Measurements from ENCODE around the gene SURF1. TPM values are rescaled to one million over a fixed set of nuclear protein-coding genes. Genes with fewer than 3 reads are reported as not detected.

Gene SURF1
- total and polyA plus RNA-seq, 10 of the 15 experiments (the other 5 are each of a cell fraction or from before 2014, with no cell fraction given): 17.9 to 46.4 (median 29.6) TPM

DNA sequence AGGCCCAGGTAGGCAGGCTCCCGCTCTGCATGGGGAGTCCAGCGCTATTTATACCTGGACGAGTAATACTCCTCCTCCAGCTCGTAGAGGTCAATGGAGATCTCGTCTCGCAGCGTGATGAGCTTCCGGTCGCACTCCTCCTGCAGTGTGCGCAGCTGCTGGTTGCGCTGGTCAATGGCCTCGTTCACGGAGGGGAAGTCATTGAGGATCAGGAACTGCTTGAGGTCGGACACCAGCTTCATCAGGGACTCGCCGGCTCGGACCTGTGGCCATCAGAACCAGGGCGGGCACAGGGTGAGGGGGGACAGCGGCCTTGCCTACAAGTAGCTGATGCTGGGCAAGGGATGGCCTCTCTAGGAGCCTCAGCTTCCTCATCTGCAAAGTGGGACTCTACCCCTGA lies 12.2 kb downstream of the SURF1 start:
- Histone ChIP-seq H3K4me2 (ENCODE audit: control insufficient read depth, insufficient read depth) (no peak overlapping the region), H3K36me3 (ENCODE audit: control insufficient read depth in 2 of 2, insufficient read depth in 2 of 2, low read length in 1 of 2) (peaks cover 14 to 23% of the 10 kb centered on the region in 2 experiments), H3K79me2 (ENCODE audit: control insufficient read depth, insufficient read depth, low read length) (peaks cover 30% of the 10 kb centered on the region), H3K9ac (ENCODE audit: control insufficient read depth, insufficient read depth, low read length) (no peak overlapping the region), H2AFZ (ENCODE audit: control insufficient read depth, low read depth, low read length) (no peak overlapping the region), H3K9me3 (replicated peaks; ENCODE audit: control insufficient read depth, insufficient read depth, low read length) (no peaks in the 10 kb centered on the region), H3K27me3 (replicated peaks in 1 of 2; ENCODE audit: control insufficient read depth in 2 of 2, insufficient read depth in 2 of 2, low read length in 1 of 2) (no peaks in the 10 kb centered on the region), H4K20me1 (ENCODE audit: control insufficient read depth, insufficient read depth) (no peaks in the 10 kb centered on the region), H3K4me3 (no peak overlapping the region), H3K4me1 (ENCODE audit: control insufficient read depth, insufficient read depth, low read length) (peaks cover 21% of the 10 kb centered on the region), H3K27ac (ENCODE audit: control insufficient read depth, insufficient read depth) (no peak overlapping the region)
- intact Hi-C loops (cut with micrococcal nuclease; ENCODE audit: unreplicated experiment): no loop called here
- DNase-seq (ENCODE audit: low read depth, low spot score) (no peak), FAIRE-seq (no peak), ATAC-seq (no peak)
- RAD21 ChIA-PET (ENCODE audit: unreplicated experiment): no interaction called here
- SMC1A ChIA-PET (ENCODE audit: uncharacterized antibody, unreplicated experiment): no interaction called here
- no TSS peak for BruUV-seq (replicated peaks)
- POLR2A ChIA-PET: no interaction called here
- WGBS (ENCODE audit: insufficient coverage, insufficient replicate concordance, low lambda C conversion rate, missing lambda C conversion rate): 97% methylated on average over 19 of the region's 19 CpGs
- CTCF ChIA-PET: interaction anchor here (0.5 to 0.9 kb wide), 3 partner anchors 11 to 314 kb away, joined by 3 read pairs; no protein-coding TSS in a partner anchor
- in situ Hi-C loops (cut with MboI): no loop called here
- TF ChIP-seq ESRRA (IDR thresholded peaks at IDR 0.05; ENCODE audit: low read length) (no peak), NFYA (IDR thresholded peaks at IDR 0.05; ENCODE audit: borderline replicate concordance, low read depth, low read length) (no peak), RBBP5 (conservative IDR thresholded peaks at IDR 0.05) (no peak), CBX5 (IDR thresholded peaks at IDR 0.05; ENCODE audit: low read depth) (no peak), ZNF384 (IDR thresholded peaks at IDR 0.05; ENCODE audit: borderline replicate concordance, low read depth, low read length) (no peak), SREBF1 (IDR thresholded peaks at IDR 0.05; ENCODE audit: low read length) (no peak), MYC (IDR thresholded peaks at IDR 0.05; ENCODE audit: insufficient read depth, insufficient read length, insufficient replicate concordance, low read length, severe bottlenecking) (no peak), MYB (IDR thresholded peaks at IDR 0.05; ENCODE audit: borderline replicate concordance, low read depth, low read length) (no peak)
- TF ChIP-seq, protein P1, sequence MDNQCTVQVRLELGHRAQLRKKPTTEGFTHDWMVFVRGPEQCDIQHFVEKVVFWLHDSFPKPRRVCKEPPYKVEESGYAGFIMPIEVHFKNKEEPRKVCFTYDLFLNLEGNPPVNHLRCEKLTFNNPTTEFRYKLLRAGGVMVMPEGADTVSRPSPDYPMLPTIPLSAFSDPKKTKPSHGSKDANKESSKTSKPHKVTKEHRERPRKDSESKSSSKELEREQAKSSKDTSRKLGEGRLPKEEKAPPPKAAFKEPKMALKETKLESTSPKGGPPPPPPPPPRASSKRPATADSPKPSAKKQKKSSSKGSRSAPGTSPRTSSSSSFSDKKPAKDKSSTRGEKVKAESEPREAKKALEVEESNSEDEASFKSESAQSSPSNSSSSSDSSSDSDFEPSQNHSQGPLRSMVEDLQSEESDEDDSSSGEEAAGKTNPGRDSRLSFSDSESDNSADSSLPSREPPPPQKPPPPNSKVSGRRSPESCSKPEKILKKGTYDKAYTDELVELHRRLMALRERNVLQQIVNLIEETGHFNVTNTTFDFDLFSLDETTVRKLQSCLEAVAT (IDR thresholded peaks at IDR 0.05): no peak
- TF ChIP-seq, protein P2, sequence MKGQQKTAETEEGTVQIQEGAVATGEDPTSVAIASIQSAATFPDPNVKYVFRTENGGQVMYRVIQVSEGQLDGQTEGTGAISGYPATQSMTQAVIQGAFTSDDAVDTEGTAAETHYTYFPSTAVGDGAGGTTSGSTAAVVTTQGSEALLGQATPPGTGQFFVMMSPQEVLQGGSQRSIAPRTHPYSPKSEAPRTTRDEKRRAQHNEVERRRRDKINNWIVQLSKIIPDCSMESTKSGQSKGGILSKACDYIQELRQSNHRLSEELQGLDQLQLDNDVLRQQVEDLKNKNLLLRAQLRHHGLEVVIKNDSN (IDR thresholded peaks at IDR 0.05; ENCODE audit: borderline replicate concordance, extremely low read length, insufficient read depth, low read depth, low read length): no peak
- TF ChIP-seq, protein P3, sequence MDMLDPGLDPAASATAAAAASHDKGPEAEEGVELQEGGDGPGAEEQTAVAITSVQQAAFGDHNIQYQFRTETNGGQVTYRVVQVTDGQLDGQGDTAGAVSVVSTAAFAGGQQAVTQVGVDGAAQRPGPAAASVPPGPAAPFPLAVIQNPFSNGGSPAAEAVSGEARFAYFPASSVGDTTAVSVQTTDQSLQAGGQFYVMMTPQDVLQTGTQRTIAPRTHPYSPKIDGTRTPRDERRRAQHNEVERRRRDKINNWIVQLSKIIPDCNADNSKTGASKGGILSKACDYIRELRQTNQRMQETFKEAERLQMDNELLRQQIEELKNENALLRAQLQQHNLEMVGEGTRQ (IDR thresholded peaks at IDR 0.05; ENCODE audit: borderline replicate concordance, low read depth, low read length): no peak
- TF ChIP-seq, protein P4, sequence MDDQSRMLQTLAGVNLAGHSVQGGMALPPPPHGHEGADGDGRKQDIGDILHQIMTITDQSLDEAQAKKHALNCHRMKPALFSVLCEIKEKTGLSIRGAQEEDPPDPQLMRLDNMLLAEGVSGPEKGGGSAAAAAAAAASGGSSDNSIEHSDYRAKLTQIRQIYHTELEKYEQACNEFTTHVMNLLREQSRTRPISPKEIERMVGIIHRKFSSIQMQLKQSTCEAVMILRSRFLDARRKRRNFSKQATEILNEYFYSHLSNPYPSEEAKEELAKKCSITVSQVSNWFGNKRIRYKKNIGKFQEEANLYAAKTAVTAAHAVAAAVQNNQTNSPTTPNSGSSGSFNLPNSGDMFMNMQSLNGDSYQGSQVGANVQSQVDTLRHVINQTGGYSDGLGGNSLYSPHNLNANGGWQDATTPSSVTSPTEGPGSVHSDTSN (IDR thresholded peaks at IDR 0.05; ENCODE audit: insufficient replicate concordance, low read depth, low read length): no peak
- TF ChIP-seq, protein P5, sequence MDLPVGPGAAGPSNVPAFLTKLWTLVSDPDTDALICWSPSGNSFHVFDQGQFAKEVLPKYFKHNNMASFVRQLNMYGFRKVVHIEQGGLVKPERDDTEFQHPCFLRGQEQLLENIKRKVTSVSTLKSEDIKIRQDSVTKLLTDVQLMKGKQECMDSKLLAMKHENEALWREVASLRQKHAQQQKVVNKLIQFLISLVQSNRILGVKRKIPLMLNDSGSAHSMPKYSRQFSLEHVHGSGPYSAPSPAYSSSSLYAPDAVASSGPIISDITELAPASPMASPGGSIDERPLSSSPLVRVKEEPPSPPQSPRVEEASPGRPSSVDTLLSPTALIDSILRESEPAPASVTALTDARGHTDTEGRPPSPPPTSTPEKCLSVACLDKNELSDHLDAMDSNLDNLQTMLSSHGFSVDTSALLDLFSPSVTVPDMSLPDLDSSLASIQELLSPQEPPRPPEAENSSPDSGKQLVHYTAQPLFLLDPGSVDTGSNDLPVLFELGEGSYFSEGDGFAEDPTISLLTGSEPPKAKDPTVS (IDR thresholded peaks at IDR 0.05; ENCODE audit: low read depth, low read length): no peak
- TF ChIP-seq, protein P6, sequence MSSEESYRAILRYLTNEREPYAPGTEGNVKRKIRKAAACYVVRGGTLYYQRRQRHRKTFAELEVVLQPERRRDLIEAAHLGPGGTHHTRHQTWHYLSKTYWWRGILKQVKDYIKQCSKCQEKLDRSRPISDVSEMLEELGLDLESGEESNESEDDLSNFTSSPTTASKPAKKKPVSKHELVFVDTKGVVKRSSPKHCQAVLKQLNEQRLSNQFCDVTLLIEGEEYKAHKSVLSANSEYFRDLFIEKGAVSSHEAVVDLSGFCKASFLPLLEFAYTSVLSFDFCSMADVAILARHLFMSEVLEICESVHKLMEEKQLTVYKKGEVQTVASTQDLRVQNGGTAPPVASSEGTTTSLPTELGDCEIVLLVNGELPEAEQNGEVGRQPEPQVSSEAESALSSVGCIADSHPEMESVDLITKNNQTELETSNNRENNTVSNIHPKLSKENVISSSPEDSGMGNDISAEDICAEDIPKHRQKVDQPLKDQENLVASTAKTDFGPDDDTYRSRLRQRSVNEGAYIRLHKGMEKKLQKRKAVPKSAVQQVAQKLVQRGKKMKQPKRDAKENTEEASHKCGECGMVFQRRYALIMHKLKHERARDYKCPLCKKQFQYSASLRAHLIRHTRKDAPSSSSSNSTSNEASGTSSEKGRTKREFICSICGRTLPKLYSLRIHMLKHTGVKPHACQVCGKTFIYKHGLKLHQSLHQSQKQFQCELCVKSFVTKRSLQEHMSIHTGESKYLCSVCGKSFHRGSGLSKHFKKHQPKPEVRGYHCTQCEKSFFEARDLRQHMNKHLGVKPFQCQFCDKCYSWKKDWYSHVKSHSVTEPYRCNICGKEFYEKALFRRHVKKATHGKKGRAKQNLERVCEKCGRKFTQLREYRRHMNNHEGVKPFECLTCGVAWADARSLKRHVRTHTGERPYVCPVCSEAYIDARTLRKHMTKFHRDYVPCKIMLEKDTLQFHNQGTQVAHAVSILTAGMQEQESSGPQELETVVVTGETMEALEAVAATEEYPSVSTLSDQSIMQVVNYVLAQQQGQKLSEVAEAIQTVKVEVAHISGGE (CRISPR knock-in tag; IDR thresholded peaks at IDR 0.05): no peak
